ENCODE data around the gene MAP3K12.

MAP3K12 gene

GRCh38 chr12:53501615-53502181 lies 2.4 kb upstream of the MAP3K12 start:
- H3K9ac ChIP-seq (ENCODE audit: low read length in 2 of 2): peak overlapping the region; percentile 51 to 88
- no peaks in the 10 kb centered on the region for H3K27me3 ChIP-seq (ENCODE audit: control insufficient read depth in 1 of 2, insufficient read depth in 2 of 2, low read length in 2 of 2)
- H3K9me3 ChIP-seq (ENCODE audit: control insufficient read depth in 2 of 2, low read length in 2 of 2): no peaks in the 10 kb centered on the region
- peak overlapping the region; percentile 65 to 90 for H3K4me3 ChIP-seq (ENCODE audit: low read length in 2 of 2)
- H3K4me1 ChIP-seq (ENCODE audit: control insufficient read depth, insufficient read depth, low read length): peaks cover 36% of the 10 kb centered on the region
- H3K36me3 ChIP-seq (ENCODE audit: control insufficient read depth in 2 of 2, insufficient read depth in 2 of 2, low read length in 2 of 2): peaks cover 14 to 21% of the 10 kb centered on the region in 2 donors
- peak overlapping the region; percentile 99 for H3K27ac ChIP-seq (ENCODE audit: low read length)

GRCh38 chr12:53500776-53501614 lies 1.7 kb upstream of the MAP3K12 start, which contains the start of gene TARBP2:
TSS of gene TARBP2 (plus strand) at chr12:53501283. CDS start at chr12:53501409, 126 bp downstream.
- H3K4me3 ChIP-seq (ENCODE audit: low read length in 2 of 2): peak within 1 kb of the TSS; percentile 65 to 90
- no peaks in the 10 kb centered on the region for H3K9me3 ChIP-seq (ENCODE audit: control insufficient read depth in 2 of 2, low read length in 2 of 2)
- peaks cover 36% of the 10 kb centered on the region for H3K4me1 ChIP-seq (ENCODE audit: control insufficient read depth, insufficient read depth, low read length)
- no peaks in the 10 kb centered on the region for H3K27me3 ChIP-seq (ENCODE audit: control insufficient read depth in 1 of 2, insufficient read depth in 2 of 2, low read length in 2 of 2)
- peaks cover 9 to 15% of the 10 kb centered on the region in 2 donors for H3K36me3 ChIP-seq (ENCODE audit: control insufficient read depth in 2 of 2, insufficient read depth in 2 of 2, low read length in 2 of 2)
- H3K9ac ChIP-seq (ENCODE audit: low read length in 2 of 2): peak within 1 kb of the TSS; percentile 88 to 98
- peak within 1 kb of the TSS; percentile 99 for H3K27ac ChIP-seq (ENCODE audit: low read length)

GRCh38 chr12:53500142-53500775 lies 1.0 kb upstream of the MAP3K12 start:
- Histone ChIP-seq H3K4me3 (ENCODE audit: low read length in 2 of 2) (peak overlapping the region; percentile 50 to 90), H3K9ac (ENCODE audit: low read length in 2 of 2) (peak overlapping the region; percentile 68 to 98), H3K4me1 (ENCODE audit: control insufficient read depth, insufficient read depth, low read length) (peaks cover 40% of the 10 kb centered on the region), H3K9me3 (ENCODE audit: control insufficient read depth in 2 of 2, low read length in 2 of 2) (no peaks in the 10 kb centered on the region), H3K36me3 (ENCODE audit: control insufficient read depth in 2 of 2, insufficient read depth in 2 of 2, low read length in 2 of 2) (peaks cover 7 to 9% of the 10 kb centered on the region in 2 donors), H3K27me3 (ENCODE audit: control insufficient read depth in 1 of 2, insufficient read depth in 2 of 2, low read length in 2 of 2) (no peaks in the 10 kb centered on the region), H3K27ac (ENCODE audit: low read length) (peak overlapping the region; percentile 99)

GRCh38 chr12:53498235-53498630 lies 1.0 kb downstream of the MAP3K12 start:
- Histone ChIP-seq H3K9me3 (ENCODE audit: control insufficient read depth in 2 of 2, low read length in 2 of 2) (no peaks in the 10 kb centered on the region), H3K27me3 (ENCODE audit: control insufficient read depth in 1 of 2, insufficient read depth in 2 of 2, low read length in 2 of 2) (no peaks in the 10 kb centered on the region), H3K4me1 (ENCODE audit: control insufficient read depth, insufficient read depth, low read length) (peaks cover 46% of the 10 kb centered on the region), H3K27ac (ENCODE audit: low read length) (peak overlapping the region; percentile 99), H3K9ac (ENCODE audit: low read length in 2 of 2) (peak overlapping the region in 1 of 2 donors; percentile 48), H3K36me3 (ENCODE audit: control insufficient read depth in 2 of 2, insufficient read depth in 2 of 2, low read length in 2 of 2) (peaks cover 0 to 2% of the 10 kb centered on the region in 2 donors), H3K4me3 (ENCODE audit: low read length in 2 of 2) (peak overlapping the region in 1 of 2 donors; percentile 90)

GRCh38 chr12:53497461-53497860 lies 1.8 kb downstream of the MAP3K12 start:
- no peak overlapping the region for H3K4me3 ChIP-seq (ENCODE audit: low read length in 2 of 2)
- H3K27me3 ChIP-seq (ENCODE audit: control insufficient read depth in 1 of 2, insufficient read depth in 2 of 2, low read length in 2 of 2): no peaks in the 10 kb centered on the region
- no peaks in the 10 kb centered on the region for H3K9me3 ChIP-seq (ENCODE audit: control insufficient read depth in 2 of 2, low read length in 2 of 2)
- peaks cover 0 to 2% of the 10 kb centered on the region in 2 donors for H3K36me3 ChIP-seq (ENCODE audit: control insufficient read depth in 2 of 2, insufficient read depth in 2 of 2, low read length in 2 of 2)
- H3K9ac ChIP-seq (ENCODE audit: low read length in 2 of 2): no peak overlapping the region
- H3K4me1 ChIP-seq (ENCODE audit: control insufficient read depth, insufficient read depth, low read length): peaks cover 49% of the 10 kb centered on the region
- no peak overlapping the region for H3K27ac ChIP-seq (ENCODE audit: low read length)

GRCh38 chr12:53496752-53497032 lies 2.6 kb downstream of the MAP3K12 start:
- no peak overlapping the region for H3K4me3 ChIP-seq (ENCODE audit: low read length in 2 of 2)
- H3K27me3 ChIP-seq (ENCODE audit: control insufficient read depth in 1 of 2, insufficient read depth in 2 of 2, low read length in 2 of 2): no peaks in the 10 kb centered on the region
- no peak overlapping the region for H3K9ac ChIP-seq (ENCODE audit: low read length in 2 of 2)
- H3K27ac ChIP-seq (ENCODE audit: low read length): no peak overlapping the region
- no peaks in the 10 kb centered on the region for H3K9me3 ChIP-seq (ENCODE audit: control insufficient read depth in 2 of 2, low read length in 2 of 2)
- peaks cover 47% of the 10 kb centered on the region for H3K4me1 ChIP-seq (ENCODE audit: control insufficient read depth, insufficient read depth, low read length)
- H3K36me3 ChIP-seq (ENCODE audit: control insufficient read depth in 2 of 2, insufficient read depth in 2 of 2, low read length in 2 of 2): peaks cover 0 to 2% of the 10 kb centered on the region in 2 donors

GRCh38 chr12:53495903-53496751 lies 3.1 kb downstream of the MAP3K12 start:
- Histone ChIP-seq H3K9ac (ENCODE audit: low read length in 2 of 2) (no peak overlapping the region), H3K4me1 (ENCODE audit: control insufficient read depth, insufficient read depth, low read length) (peaks cover 43% of the 10 kb centered on the region), H3K27me3 (ENCODE audit: control insufficient read depth in 1 of 2, insufficient read depth in 2 of 2, low read length in 2 of 2) (no peaks in the 10 kb centered on the region), H3K27ac (ENCODE audit: low read length) (peak overlapping the region; percentile 31), H3K36me3 (ENCODE audit: control insufficient read depth in 2 of 2, insufficient read depth in 2 of 2, low read length in 2 of 2) (peaks cover 0 to 2% of the 10 kb centered on the region in 2 donors), H3K9me3 (ENCODE audit: control insufficient read depth in 2 of 2, low read length in 2 of 2) (no peaks in the 10 kb centered on the region), H3K4me3 (ENCODE audit: low read length in 2 of 2) (no peak overlapping the region)

- H3K27me3 ChIP-seq (ENCODE audit: control insufficient read depth in 1 of 2, insufficient read depth in 2 of 2, low read length in 2 of 2): no peaks in the 10 kb centered on the region
- peak overlapping the region; percentile 68 to 77 for H3K4me3 ChIP-seq (ENCODE audit: low read length in 2 of 2)
- no peaks in the 10 kb centered on the region for H3K9me3 ChIP-seq (ENCODE audit: control insufficient read depth in 2 of 2, low read length in 2 of 2)
- H3K36me3 ChIP-seq (ENCODE audit: control insufficient read depth in 2 of 2, insufficient read depth in 2 of 2, low read length in 2 of 2): peaks cover 0 to 2% of the 10 kb centered on the region in 2 donors
- H3K9ac ChIP-seq (ENCODE audit: low read length in 2 of 2): peak overlapping the region; percentile 61 to 80
- peaks cover 29% of the 10 kb centered on the region for H3K4me1 ChIP-seq (ENCODE audit: control insufficient read depth, insufficient read depth, low read length)
- H3K27ac ChIP-seq (ENCODE audit: low read length): peak overlapping the region; percentile 80
These were observed 5.5 kb downstream of the MAP3K12 start for GRCh38 chr12:53493610-53494391.

- Histone ChIP-seq H3K27ac (ENCODE audit: low read length) (peak overlapping the region; percentile 80), H3K4me3 (ENCODE audit: low read length in 2 of 2) (peak overlapping the region; percentile 68 to 77), H3K9ac (ENCODE audit: low read length in 2 of 2) (peak overlapping the region; percentile 61 to 80), H3K9me3 (ENCODE audit: control insufficient read depth in 2 of 2, low read length in 2 of 2) (no peaks in the 10 kb centered on the region), H3K4me1 (ENCODE audit: control insufficient read depth, insufficient read depth, low read length) (peaks cover 24% of the 10 kb centered on the region), H3K27me3 (ENCODE audit: control insufficient read depth in 1 of 2, insufficient read depth in 2 of 2, low read length in 2 of 2) (no peaks in the 10 kb centered on the region), H3K36me3 (ENCODE audit: control insufficient read depth in 2 of 2, insufficient read depth in 2 of 2, low read length in 2 of 2) (peaks cover 0 to 3% of the 10 kb centered on the region in 2 donors)
These were observed 6.2 kb downstream of the MAP3K12 start for GRCh38 chr12:53492830-53493609.

Data from stomach smooth muscle (tissue), 2 donors.